HG02973 (cell line): ENCODE data around the gene PDZD2.

Experiments
- ATAC-seq: cut with Tn5 transposase; IDR thresholded peaks from one replicate; pipeline ENCODE4 v1.9.1; 2021; ENCODE audit warnings: moderate library complexity; ENCODE audit not compliant: unreplicated experiment

PDZD2 gene

DNA sequence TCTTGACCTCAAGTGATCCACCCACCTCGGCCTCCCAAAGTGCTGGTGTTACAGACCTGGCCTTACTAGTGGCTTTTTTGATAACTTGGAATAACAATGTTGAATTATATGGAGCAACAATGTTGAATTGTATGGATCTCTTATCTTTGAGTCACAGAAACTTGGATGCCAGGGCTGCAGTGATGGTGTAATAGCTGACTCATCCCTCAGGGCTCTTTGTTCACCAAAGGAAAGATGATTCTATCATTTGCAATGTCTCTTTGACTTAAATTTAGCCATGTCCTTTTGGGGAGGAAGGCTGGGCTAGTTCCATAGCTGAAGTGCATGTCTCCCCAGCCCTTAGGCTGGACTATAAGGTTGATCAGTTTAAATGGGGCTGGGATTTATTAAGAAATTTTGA lies 172.3 kb downstream of the PDZD2 start:
- ATAC-seq: no peak

DNA sequence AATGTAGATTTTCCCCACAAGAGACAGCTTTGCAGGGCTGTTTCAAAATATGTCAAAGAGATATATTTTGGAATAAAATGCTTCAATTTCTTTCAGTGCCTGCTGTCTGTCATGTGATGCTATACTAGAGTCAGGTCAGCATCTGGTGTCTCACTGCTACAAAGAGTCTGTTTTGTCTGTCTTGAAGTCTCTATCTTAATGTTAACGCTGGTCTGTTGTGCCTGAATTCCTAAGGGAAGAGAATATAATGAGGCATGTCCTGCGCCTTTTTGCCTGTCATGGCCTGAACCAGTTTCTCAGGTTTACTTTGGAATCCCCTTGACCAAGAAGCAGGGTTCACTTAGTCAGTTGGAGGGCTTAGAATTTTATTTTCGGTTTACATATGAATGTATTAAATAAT lies 176.4 kb downstream of the PDZD2 start:
- ATAC-seq: no peak

DNA sequence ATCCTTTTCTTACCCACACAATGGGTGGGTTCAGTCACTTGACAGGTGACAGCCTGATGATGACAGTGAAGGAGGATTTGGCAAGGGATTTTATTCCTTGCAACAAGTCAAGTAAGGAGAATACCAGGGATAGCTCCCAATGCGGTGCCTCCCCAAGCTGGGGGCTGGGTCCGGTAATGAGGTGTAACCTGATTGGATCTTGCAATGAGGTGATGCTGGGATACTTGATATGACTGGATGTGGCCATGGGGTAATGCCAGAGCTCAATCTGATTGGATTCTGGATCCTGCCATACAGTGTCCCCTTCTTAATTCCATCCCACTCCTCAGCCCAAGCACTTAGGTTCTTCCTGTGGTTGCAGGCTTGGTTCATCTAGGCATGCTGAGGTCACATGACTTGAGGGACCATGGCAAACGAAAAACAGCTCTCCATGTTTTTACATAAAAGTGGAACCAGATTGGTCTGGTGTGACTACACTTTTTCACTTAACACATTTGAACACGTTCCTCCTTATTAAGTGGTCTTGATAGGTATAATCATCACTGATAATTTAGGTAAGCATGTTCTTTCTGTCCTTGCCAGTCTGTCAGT lies 181.1 kb downstream of the PDZD2 start:
- no peak for ATAC-seq

DNA sequence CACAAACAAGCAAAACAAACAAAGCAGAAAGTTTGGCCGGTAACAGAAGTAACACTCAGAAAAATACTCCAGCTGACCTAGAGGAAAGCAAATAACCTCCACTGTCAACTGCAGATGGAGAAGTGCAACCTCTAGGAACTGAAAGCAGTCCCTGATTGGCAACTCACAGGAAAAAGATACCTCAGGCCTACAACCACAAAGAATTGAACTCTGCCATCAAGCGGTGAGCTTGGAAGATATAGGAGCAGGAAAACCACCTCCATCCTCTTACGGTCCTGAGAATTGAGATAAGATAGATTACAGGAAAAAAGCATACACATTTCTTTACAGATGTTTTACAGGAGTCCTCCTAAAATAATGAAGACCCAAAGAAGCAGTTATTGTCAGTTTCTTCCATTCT lies 184.5 kb downstream of the PDZD2 start:
- no peak for ATAC-seq

DNA sequence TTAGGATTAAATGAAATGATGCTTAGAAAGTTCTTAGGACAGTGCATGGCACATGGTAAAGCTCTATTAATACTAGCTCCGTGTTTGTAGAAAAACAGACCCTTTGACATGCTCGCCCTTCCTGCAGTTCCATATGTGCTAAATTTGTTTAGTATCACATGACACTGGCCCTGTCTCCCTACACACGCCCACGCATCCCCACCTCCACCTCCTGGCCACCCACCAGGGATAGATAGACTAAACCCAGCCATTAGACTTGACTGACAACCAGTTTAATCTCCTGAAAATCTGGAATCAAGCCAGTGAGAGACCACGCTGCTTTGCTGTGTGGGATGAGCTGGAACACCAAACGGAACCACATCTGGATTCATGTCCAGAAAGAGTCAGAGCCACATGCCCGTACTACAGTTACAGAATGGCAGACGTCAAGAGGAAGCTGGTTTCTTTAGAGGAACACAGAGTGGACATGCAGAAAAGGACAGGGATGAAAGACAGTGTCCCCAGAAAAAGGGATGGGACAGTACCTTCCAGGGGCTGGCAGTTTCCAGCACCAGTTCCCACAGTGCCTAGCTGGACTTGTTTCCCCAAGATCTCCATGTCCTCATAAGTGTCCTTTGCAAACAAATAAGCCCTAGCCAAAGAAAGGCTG lies 186.1 kb downstream of the PDZD2 start:
- no peak for ATAC-seq

DNA sequence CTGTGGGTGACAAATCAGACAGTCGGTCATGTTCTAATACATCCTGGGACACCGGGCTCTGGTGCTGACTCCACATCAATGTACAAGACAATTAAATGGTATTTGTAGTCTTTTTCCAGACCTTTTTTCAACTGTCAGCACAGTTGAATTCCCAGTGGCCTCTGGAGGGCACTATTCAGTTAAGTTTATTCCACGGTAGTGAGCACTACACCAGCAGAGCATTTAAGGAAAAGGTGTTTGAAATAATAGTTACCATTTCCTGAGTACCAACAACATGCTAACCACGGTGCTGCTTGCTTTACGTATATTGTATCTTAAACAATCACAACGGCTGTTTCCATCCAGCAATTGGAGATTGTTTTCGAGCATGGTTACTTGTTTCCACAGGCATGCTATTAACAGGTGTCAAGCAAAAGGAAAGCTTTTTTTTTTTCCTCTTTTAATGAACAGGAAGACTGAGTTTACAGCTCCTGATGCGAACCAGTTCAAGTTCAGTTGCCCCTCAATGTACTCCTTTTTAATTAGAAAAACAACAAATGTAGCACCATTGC lies 186.7 kb downstream of the PDZD2 start:
- no peak for ATAC-seq

DNA sequence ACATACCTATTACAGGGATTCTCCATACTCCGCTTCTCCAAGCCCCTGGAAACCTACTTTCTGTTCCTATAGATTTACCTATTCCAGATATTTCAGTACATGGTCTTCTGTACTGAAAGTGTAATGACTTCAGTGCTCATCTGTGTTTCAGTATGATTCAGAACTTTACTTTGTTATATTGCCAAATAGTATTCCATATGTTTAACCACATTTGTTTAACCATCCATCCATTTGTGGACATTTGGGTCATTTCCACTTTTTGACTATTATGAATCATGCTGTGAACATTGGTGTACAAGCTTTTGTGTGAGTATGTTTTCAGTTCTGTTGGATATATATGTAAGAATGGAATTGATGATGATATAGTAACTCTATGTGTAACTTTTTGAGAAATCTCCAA lies 188.9 kb downstream of the PDZD2 start:
- no peak for ATAC-seq

DNA sequence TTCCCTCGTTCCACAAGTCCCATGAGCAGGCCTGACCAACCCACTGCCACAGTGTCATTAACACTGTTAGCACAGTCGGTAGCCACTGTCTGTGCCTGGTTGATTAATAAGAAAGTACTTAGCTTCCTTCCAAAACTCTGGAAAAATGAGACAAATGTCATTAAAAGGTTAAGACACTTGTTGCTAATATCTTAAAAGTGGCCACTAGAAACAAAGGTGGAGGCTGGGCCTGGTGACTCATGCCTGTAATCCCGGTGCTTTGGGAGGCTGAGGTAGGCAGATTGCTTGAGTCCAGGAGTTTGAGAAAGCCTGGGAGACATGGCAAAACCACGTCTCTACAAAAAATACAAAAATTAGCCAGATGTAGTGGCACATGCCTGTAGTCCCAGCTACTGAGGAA lies 194.0 kb downstream of the PDZD2 start:
- ATAC-seq: no peak

DNA sequence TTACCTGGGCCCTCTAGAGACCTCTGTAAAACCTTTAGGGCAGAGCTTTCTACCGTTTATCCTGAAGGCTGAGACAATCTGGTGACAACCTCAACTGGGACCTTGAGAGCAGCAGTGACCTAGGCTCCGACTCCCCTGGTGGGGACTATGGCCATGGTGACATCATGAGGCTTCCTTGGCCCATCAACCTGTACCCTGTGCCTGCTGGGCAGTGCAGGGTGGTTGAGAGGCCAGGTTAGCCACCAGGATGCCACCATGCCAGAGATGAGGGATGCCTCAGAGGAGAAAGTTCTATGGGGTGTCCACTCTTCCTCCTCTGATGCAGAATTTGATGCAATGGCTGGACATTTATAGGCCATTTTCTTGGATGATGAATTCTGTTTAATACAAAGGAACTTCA lies 194.8 kb downstream of the PDZD2 start:
- ATAC-seq: no peak

DNA sequence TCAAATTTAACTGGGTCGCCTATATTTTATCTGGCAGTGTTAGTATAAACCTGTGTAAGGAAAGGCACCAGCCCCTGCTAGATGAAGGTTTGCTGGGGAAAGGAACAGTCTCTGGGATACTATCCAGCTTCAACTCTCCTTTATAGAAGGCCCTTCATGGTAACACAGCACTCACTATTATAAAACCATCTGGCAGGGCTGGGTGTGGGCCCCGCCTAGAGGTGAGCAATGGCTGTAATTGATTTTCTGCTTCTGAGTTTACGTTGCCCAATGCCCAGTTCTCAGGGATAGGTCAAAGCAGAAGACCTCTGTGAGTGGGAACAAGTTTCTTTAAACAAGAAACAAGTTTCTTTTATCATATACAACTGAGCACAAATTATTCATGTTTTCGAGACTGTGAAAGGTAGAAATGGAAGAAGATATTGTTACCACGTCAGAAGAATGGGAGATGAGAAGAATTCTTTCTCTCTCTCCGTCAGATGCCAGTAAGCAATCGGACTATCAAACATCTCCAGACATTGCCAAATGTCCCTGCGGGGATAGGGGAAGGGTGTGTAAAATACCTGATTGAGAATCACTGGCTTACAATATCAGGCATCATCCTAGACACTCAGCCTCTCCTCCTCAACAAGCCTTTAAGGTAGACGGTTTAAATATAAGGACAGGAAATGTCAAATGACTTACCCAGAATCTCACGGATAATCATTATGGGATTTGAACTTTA lies 205.9 kb downstream of the PDZD2 start:
- no peak for ATAC-seq

DNA sequence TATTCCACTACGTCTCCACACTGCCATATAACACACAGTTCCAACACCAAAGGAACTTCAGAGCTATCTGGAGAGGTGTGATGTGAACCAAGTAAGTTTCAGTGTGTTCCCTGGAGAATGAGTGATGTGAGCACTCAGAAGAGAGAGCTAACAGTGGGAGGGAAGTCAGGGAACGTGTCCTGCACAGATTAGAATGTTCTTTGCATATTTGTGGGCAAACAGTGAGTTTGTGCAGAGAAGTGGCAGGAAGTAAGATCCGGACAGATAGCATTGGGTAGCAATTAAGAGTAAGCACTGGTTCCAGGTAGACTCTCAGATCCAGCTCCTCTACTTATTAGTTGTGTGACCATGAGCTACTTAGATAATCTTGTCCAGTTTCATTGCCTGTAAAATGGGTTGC lies 206.4 kb downstream of the PDZD2 start:
- ATAC-seq: no peak

DNA sequence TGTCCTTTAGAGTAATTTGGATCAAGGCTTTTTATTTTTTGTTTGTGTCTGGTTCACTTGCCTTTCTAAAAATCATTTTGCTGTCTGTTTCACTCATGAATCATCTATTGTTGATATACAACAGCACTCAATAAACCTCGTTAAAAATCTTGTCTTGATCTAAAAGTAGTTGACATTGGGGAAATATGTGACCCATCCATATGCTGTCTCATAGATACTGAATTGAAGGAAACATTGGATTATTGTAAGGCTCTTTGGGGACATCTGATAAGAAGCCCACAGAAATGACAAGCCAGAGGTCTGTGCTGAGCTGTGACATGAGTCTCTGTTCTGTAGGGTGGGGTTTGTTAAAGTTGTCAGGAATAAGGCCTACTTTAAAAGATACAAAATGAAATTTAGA lies 208.0 kb downstream of the PDZD2 start:
- ATAC-seq: no peak

DNA sequence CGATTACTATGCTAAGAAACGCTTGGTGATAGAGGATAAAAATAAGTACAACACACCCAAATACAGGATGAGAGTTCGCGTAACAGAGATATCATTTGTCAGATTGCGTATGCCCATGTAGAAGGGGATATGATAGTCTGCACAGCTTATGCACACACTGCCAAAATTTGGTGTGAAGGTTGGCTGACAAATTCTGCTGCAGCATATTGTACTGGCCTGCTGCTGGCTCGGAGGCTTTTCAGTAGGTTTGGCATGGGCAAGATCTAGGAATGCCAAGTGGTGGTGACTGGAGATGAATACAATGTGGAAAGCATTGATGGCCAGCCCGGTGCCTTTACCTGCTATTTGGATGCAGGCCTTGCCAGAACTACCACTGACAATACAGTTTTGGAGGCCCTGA lies 208.4 kb downstream of the PDZD2 start:
- ATAC-seq: no peak

DNA sequence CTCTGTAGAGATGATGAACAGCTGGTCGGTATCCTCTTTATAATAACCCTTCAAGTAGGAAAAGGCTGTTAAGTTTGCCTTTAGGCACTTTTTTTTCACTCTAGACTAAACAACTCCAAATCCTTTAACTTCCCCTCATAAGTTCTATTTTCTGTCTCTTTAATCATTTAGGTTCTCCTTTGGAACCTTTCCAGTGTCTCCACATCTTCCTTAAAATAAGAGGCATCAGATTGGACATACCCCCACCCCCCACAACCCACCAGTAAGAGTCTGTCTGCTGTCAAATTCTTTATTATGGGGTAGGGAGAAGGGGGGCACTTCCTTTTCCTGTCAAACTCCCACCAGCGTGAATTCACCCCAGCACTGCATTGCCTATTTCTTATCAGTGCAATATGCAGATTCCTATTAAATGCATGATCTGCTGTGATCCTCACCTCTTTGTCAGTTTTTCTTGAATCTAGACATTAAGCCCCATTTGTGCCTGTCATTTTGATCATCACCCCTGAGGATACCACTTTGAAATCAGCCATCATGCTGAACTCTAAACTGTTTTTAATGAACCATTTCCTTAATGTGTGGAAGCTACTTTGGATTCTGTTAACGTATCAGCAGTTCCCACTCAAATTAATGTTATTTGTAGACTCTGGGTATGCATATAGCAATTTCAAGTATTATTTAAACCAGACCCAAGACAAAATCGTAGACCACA lies 212.2 kb downstream of the PDZD2 start:
- no peak for ATAC-seq

DNA sequence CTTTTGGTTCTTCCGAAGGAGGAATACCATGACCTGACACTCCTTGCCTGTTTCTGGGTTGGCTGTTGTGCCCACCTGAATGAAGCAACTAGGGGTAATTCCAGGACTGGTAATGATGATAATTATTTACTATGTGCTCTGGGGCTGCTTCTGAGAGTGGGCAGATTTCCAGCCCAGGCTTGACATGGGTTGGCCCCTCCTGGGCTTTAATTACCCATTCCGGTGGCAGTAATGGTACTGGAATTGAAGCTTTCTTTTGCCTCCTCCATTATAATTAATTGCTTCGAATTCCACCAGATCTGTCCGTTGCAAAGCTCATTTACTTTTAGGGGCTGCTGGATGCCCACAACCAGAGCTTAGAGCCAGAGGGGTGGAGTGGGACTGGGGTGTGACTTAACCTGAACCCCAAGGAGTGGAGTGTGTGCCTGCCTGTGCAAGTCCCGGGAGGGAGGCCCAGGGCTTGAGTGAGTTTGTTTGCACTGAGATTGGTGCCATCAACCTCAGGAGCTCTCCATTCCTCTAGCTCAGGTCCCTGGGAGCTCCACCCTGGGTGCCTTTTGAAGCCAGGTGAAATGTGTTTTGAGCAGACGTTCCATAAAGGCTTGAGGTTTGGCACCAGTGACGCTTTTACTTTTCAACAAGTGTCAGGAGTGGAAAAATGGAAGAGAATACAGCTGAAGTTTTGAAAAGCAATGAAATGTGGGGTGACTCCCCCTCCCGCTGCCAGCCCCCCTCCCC lies 214.6 kb downstream of the PDZD2 start:
- ATAC-seq: no peak

DNA sequence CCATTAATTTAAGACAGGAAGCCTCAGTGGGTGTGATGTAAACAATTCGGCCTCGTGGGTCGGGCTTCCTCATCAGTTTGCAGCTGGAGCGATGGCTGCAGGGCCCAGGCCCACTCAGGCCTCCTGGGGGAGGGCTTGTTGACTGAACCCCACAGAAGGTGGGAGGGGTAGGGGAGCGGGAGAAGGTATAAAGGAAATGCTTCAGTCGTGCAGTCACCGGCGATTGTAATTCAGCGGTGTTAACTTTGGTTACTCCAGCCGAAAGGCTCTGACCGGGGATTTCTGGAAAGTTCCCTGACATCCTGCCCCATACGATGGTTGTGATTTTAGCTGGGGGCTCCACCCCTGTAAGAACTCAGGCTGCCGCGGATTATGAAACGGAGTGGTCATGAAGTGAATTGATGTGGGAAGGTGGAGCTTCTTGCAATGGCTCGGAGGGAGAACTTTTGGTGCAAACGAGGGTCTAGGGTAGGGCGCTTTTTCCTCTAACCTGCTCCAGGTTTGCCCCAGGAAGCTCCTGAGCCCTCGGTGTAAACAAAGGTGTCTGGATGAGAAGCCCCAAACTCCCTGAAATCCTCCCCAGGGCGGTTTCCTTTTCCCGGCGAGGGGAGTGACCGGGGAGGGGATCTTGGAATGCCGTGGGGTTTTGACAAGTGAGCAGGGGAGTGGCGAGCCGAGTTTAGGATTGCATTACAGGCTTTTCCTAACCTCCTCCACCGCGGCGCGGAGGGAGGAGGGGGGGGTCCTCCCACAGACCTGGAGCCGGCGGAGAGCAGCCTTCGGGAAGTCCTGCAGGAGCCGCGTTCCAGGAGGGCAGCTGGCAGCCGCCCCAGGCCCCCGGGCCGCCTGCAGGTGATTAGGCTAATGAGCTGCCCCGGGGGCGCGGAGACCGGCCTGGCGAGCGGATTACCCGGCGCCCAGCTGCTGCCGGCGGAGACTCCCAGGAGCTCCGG lies 215.5 kb downstream of the PDZD2 start:
- ATAC-seq: no peak

DNA sequence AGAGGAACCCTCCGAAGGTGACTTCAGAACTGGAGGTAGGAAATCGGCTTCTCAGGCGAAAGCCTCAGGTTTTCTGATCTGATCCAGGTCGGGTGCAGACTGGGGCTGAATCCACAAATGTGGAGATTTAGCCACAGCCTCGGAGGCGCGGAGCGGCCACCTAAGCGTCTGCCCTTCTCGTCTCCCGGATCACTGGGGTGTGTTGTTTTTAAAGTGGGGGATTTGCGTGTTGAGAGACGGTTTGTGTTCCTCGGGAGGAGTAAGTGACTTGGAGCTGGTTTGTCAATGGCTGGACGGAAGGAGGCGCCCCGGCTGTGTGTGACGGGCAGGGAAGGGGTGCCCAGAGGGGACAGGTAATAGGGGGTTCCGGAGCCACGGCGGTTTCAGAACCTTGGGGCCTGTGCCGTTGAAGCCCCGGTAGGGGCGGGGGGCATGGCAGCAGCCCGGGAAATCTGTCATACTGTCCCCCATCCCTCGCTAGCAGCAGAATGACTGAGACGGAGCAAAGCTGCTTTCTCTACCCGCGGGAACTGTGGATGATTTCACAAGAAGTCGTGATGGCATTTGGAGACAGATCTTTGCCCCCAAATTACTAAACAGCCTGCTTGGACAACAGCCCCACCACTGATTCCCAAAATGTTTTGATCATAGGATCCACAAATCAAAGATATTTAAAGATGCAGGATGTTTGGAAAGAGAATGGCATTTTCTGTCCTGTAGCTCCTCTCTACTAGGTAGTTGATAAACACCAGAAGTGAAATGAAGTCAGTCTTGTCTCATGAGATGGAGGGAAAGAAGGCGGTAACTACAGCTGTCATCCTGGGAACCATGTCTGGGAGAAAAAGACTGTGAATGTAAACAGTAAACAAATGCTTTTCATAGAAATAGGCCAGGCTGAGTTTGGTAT lies 216.5 kb downstream of the PDZD2 start:
- ATAC-seq: no peak

DNA sequence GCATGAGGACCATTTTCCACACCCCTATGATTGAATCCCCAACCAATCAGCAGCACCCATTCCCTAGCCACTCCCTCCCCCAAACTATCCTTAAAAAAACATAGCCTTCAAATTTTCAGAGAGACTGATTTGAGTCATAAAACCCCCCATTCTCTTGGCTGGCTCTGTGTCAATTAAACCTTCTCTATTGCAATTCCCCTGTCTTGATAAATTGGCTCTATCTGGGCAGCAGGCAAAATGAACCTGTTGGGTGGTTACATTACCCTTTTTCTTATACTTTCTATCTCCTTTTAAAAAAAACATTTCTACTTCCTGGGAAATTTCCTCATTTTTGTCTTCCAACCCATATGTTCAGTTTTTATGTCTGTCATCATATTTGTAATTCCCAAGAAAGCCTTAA lies 220.2 kb downstream of the PDZD2 start:
- ATAC-seq: no peak

DNA sequence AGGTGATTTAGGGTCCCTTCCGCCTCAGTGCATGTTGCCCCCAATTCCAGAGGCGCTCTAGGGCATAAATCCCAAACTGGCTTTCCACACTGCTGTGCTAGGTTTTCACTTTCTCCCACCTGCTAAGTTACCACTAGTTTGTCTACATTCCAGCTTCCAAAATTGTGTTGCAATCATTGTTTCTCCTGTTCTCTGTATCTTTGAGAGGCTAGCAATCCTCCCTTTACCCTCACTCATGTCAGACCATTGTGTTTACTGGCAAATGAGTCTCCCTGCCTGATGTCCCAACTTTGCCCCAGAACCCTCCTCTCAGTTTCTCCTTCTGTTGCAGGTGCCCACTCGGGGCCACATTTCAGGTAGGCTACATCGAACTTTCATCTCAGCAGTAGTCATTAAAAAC lies 221.3 kb downstream of the PDZD2 start:
- no peak for ATAC-seq
